Hepatocyte (in vitro differentiated cells): Measurements from ENCODE around the gene EEIG2.

Experiments used
- EZH2 ChIP-seq: fragments of 200-600 bp; sonication (generic); IDR thresholded peaks from 2 replicates; pipeline ENCODE4 v1.6.1; 2016; ENCODE audit warnings: antibody characterized with exemption, mild to moderate bottlenecking, borderline replicate concordance
- EZH2phosphoT487 ChIP-seq: fragments of 200-600 bp; sonication (generic); IDR thresholded peaks from one replicate; pipeline ENCODE4 v1.6.1; 2018; ENCODE audit warnings: antibody characterized with exemption, mild to moderate bottlenecking, low read depth, moderate library complexity; ENCODE audit not compliant: unreplicated experiment, severe bottlenecking
- TF ChIP-seq, protein P1 (sequence below): fragments of 200-600 bp; sonication (generic); IDR thresholded peaks from 2 replicates; pipeline ENCODE4 v1.5.1; 2016; ENCODE audit warnings: antibody characterized with exemption, mild to moderate bottlenecking; ENCODE audit not compliant: poor library complexity

DNA sequence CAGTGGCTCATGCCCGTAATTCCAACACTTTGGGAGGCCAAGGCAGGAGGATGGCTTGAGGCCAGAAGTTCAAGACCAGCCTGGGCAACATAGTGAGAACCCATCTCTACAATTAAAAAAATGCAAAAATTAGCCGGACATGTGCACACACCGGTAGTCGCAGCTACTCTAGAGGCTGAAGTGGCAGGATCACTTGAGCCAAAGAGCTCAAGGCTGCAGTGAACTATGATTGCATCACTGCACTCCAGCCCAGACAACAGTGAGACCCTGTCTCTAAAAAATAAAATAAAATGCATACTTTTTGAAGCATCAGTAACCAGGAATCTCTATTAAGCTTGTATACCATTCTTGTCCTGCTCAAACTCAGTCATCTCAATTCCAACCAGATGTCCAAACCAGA, 27.2 kb upstream of the EEIG2 start:
- TF ChIP-seq, protein P1, sequence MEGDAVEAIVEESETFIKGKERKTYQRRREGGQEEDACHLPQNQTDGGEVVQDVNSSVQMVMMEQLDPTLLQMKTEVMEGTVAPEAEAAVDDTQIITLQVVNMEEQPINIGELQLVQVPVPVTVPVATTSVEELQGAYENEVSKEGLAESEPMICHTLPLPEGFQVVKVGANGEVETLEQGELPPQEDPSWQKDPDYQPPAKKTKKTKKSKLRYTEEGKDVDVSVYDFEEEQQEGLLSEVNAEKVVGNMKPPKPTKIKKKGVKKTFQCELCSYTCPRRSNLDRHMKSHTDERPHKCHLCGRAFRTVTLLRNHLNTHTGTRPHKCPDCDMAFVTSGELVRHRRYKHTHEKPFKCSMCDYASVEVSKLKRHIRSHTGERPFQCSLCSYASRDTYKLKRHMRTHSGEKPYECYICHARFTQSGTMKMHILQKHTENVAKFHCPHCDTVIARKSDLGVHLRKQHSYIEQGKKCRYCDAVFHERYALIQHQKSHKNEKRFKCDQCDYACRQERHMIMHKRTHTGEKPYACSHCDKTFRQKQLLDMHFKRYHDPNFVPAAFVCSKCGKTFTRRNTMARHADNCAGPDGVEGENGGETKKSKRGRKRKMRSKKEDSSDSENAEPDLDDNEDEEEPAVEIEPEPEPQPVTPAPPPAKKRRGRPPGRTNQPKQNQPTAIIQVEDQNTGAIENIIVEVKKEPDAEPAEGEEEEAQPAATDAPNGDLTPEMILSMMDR = no peak
- TF ChIP-seq EZH2 (no peak), EZH2phosphoT487 (no peak)
